Lower leg skin (tissue), 3 donors: Measurements from ENCODE around the gene NT5E.

ENCODE experiments used
- CTCF ChIP-seq, 3 donors: fragments of 450-650 bp; IDR thresholded peaks; one replicate each; pipeline ENCODE4 v1.5.1; 2016; ENCODE audit warnings: antibody characterized with exemption in 3 of 3, mild to moderate bottlenecking in 3 of 3, moderate library complexity in 2 of 3
- POLR2A ChIP-seq, 2 donors: fragments of 450-650 bp; IDR thresholded peaks; one replicate each; pipeline ENCODE4 v1.6.1; 2016 to 2017; ENCODE audit warnings: antibody characterized with exemption in 2 of 2, mild to moderate bottlenecking in 1 of 2, moderate library complexity in 1 of 2

DNA sequence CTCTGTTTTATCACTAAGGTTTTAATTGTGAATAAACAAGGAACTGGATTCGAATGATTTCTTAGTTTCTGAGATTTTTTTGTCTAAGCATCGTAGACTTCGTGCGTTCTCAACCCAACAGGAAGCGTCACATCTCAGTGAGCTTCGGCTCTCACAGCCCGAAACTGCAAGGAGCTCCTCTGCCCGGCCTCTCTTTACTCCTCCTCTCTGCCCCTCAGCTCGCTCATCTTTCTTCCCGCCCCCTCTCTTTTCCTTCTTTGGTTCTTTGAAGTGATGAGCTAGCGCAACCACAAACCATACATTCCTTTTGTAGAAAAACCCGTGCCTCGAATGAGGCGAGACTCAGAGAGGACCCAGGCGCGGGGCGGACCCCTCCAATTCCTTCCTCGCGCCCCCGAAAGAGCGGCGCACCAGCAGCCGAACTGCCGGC is 480 bp upstream of the NT5E start:
- no peak for TF ChIP-seq CTCF (IDR thresholded peaks at IDR 0.05)
- no peak for TF ChIP-seq POLR2A (IDR thresholded peaks at IDR 0.05)
